Type B pancreatic cell (in vitro differentiated cells): ENCODE results near the gene TMEM151B. TPM values are rescaled to one million over a fixed set of nuclear protein-coding genes. Genes with fewer than 3 reads are reported as not detected.
"Not testable (repeated sequence)": the region's sequence is repeated elsewhere in the genome, so short reads cannot be mapped to it uniquely, and the experiment has no call there.

Source experiments
- DNase-seq: peaks from one replicate; pipeline ENCODE4 v3.0.0; 2021; ENCODE audit warnings: mixed read lengths; ENCODE audit not compliant: unreplicated experiment; ENCODE audit errors: extremely low spot score
- H3K27ac Mint-ChIP-seq: 2 replicates; pipeline ENCODE4 v1.8.0; 2021; ENCODE audit warnings: mild to moderate bottlenecking, mixed read lengths
- H3K27me3 Mint-ChIP-seq: 2 replicates; pipeline ENCODE4 v1.8.0; 2021; ENCODE audit warnings: mixed read lengths
- H3K36me3 Mint-ChIP-seq: 2 replicates; pipeline ENCODE4 v1.8.0; 2021; ENCODE audit warnings: mixed read lengths
- H3K4me1 Mint-ChIP-seq: one replicate; pipeline ENCODE4 v1.8.0; 2021; ENCODE audit warnings: mixed read lengths; ENCODE audit not compliant: unreplicated experiment
- H3K4me3 Mint-ChIP-seq: 2 replicates; pipeline ENCODE4 v1.8.0; 2021; ENCODE audit warnings: mild to moderate bottlenecking, mixed read lengths
- H3K9me3 Mint-ChIP-seq: 2 replicates; pipeline ENCODE4 v1.8.0; 2021; ENCODE audit warnings: mixed read lengths
- total RNA-seq: library from RNA; stranded (reverse); gene quantifications from 2 replicates; pipeline ENCODE4 v1.2.1, GENCODE V29; 2021; ENCODE audit warnings: low replicate concordance
- TF ChIP-seq, protein P1 (sequence below): fragments of 200-600 bp; sonication (generic); conservative IDR thresholded peaks from 2 replicates; pipeline ENCODE4 v1.5.0; 2021; ENCODE audit warnings: antibody characterized with exemption, mild to moderate bottlenecking

Gene TMEM151B
- total RNA-seq, 1 donor from 2014 or later, result 3.2 TPM

DNA sequence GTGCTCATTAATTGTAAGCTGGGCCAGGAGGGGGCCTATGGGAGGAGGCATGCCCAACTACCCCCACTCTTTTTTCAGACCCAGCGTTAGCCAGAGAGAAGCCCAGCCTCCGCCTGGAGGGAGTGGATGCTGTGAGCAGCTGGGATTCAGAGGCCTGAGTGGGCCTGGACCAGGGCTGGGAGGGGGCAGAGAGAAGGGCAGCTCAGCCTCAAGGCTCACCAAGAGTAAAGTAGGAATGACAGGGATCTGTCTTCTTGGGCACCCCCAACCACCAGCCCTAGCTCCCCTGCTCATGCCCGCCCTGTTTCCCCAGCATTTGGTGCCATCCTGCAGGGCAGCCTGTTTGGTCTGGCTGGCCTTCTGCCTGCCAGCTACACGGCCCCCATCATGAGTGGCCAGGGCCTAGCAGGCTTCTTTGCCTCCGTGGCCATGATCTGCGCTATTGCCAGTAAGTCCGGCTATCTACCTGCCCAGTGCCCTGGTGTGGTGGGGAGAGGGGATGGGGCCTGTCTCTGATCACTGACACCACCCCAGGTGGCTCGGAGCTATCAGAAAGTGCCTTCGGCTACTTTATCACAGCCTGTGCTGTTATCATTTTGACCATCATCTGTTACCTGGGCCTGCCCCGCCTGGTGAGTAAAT is 40.1 kb upstream of the TMEM151B start:
- no peak overlapping the region for H3K4me3 Mint-ChIP-seq
- no peaks in the 10 kb centered on the region for H3K36me3 Mint-ChIP-seq
- no peaks in the 10 kb centered on the region for H3K27me3 Mint-ChIP-seq
- no peak overlapping the region for H3K27ac Mint-ChIP-seq
- peaks cover 45% of the 10 kb centered on the region for H3K4me1 Mint-ChIP-seq
- no peaks in the 10 kb centered on the region for H3K9me3 Mint-ChIP-seq
- TF ChIP-seq, protein P1, sequence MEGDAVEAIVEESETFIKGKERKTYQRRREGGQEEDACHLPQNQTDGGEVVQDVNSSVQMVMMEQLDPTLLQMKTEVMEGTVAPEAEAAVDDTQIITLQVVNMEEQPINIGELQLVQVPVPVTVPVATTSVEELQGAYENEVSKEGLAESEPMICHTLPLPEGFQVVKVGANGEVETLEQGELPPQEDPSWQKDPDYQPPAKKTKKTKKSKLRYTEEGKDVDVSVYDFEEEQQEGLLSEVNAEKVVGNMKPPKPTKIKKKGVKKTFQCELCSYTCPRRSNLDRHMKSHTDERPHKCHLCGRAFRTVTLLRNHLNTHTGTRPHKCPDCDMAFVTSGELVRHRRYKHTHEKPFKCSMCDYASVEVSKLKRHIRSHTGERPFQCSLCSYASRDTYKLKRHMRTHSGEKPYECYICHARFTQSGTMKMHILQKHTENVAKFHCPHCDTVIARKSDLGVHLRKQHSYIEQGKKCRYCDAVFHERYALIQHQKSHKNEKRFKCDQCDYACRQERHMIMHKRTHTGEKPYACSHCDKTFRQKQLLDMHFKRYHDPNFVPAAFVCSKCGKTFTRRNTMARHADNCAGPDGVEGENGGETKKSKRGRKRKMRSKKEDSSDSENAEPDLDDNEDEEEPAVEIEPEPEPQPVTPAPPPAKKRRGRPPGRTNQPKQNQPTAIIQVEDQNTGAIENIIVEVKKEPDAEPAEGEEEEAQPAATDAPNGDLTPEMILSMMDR, result no peak
- DNase-seq, result no peak

DNA sequence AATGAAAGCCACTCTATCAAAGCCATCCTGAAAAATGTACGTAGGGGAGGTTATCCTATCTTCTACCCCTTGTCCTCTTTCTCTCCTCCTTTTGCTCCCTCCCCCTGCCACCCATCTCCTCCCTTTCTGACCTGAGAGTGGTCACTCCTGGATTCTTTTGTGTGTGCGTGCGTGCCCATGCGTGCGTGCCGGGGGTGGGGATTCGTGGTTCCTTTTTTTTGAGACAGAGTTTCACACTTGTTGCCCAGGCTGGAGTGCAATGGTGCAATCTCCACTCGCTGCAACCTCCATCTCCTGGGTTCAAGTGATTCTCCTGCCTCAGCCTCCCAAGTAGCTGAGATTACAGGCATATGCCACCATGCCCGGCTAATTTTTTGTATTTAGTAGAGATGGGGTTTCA is 38.8 kb upstream of the TMEM151B start:
- not testable (repeated sequence) for H3K36me3 Mint-ChIP-seq, H3K9me3 Mint-ChIP-seq, H3K4me3 Mint-ChIP-seq, DNase-seq, H3K27me3 Mint-ChIP-seq
- Mint-ChIP-seq H3K4me1 (peaks cover 44% of the 10 kb centered on the region), H3K27ac (peak overlapping the region; percentile 39)

DNA sequence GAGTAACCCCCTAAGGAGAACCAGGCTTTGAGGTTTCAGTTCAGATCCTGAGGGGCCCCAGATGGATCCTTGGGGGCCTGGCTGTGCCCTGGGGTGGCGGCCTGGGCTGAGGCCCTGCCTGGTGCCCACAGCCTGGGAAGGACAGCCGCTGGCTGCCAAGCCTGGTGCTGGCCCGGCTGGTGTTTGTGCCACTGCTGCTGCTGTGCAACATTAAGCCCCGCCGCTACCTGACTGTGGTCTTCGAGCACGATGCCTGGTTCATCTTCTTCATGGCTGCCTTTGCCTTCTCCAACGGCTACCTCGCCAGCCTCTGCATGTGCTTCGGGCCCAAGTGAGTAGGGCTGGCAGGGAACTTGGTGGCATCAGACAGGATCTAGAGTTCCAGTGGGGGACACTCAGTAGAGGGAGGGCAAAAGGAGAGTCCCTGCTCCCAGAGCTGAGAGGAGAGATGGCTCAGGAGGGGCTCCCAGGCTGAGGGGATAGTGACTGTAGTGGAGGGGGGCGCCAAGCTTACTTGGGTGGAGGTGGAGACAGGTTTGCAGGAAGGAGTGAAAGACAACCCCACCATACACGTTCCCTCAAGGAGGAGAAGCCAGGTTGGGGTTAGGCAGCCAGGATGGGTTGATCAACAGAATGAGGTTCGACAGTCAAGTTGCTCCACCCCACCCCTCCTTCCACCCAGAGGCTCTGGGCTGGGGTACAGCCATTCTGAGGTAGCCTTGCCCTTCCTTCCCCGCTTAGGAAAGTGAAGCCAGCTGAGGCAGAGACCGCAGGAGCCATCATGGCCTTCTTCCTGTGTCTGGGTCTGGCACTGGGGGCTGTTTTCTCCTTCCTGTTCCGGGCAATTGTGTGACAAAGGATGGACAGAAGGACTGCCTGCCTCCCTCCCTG is 37.3 kb upstream of the TMEM151B start:
- Mint-ChIP-seq H3K27ac (peak overlapping the region; percentile 34), H3K9me3 (no peaks in the 10 kb centered on the region), H3K4me3 (no peak overlapping the region), H3K27me3 (no peaks in the 10 kb centered on the region), H3K4me1 (peaks cover 35% of the 10 kb centered on the region), H3K36me3 (no peaks in the 10 kb centered on the region)
- no peak for DNase-seq
- TF ChIP-seq, protein P1, result no peak

DNA sequence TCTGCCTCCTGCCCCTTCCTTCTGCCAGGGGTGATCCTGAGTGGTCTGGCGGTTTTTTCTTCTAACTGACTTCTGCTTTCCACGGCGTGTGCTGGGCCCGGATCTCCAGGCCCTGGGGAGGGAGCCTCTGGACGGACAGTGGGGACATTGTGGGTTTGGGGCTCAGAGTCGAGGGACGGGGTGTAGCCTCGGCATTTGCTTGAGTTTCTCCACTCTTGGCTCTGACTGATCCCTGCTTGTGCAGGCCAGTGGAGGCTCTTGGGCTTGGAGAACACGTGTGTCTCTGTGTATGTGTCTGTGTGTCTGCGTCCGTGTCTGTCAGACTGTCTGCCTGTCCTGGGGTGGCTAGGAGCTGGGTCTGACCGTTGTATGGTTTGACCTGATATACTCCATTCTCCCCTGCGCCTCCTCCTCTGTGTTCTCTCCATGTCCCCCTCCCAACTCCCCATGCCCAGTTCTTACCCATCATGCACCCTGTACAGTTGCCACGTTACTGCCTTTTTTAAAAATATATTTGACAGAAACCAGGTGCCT is 36.6 kb upstream of the TMEM151B start:
- TF ChIP-seq, protein P1, result no peak
- H3K36me3 Mint-ChIP-seq, result no peaks in the 10 kb centered on the region
- H3K9me3 Mint-ChIP-seq, result no peaks in the 10 kb centered on the region
- H3K27ac Mint-ChIP-seq, result peak overlapping the region; percentile 34
- no peak for DNase-seq
- peaks cover 38% of the 10 kb centered on the region for H3K4me1 Mint-ChIP-seq
- H3K4me3 Mint-ChIP-seq, result no peak overlapping the region
- no peaks in the 10 kb centered on the region for H3K27me3 Mint-ChIP-seq

DNA sequence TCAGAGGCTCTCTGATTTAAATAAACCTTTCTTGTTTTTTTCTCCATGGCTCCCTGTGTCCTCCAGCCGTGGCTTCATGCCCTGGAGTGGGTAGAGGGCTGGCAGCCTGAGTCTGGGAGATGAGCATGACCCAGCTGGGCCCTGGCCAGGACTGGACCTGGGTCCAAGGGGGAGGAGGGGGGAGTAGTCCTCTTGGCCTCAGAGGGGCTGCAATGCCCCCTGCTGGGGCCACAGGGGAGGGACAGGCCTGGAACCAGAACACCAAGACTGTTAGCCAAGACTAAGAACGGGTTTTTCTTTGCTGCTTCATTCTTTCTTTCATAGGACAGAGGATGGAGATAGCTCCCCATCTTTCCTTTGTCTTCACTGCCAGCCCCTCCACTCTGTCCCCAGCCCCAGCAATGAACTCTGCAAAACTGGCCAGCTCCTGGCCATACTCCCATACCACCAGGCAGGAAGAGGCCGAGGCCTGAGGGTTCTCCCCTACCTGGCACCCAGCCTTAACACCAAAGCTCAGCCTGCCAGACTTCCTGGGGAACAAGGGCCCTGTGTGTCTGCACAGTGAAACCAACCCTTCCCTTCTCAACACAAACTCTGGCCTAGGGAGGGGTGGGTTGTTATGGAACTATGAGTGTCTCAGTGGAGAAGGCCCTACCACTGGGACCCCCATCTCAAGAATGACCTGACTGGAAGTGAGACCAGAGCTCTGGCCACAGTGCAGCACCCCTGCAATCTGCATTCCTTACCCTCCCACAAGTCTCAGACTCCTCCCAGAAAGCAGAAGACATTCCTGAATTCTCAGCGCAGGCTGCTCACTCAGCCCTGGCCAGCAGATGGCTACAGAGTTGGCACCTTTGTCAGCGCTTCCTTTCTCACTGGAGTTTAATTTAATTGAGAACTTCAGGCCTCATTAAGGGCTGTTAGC is 35.9 kb upstream of the TMEM151B start:
- peak overlapping the region; percentile 41 for H3K4me3 Mint-ChIP-seq
- H3K27ac Mint-ChIP-seq, result peak overlapping the region; percentile 34
- H3K36me3 Mint-ChIP-seq, result no peaks in the 10 kb centered on the region
- no peaks in the 10 kb centered on the region for H3K9me3 Mint-ChIP-seq
- DNase-seq, result no peak
- TF ChIP-seq, protein P1, result peak; percentile 81
- peaks cover 38% of the 10 kb centered on the region for H3K4me1 Mint-ChIP-seq
- no peaks in the 10 kb centered on the region for H3K27me3 Mint-ChIP-seq
